HL-60 (cell line): Measurements from ENCODE around the gene NCL.

Source experiments
- CTCF ChIP-seq: IDR thresholded peaks from one replicate; pipeline ENCODE4 v1.5.1; 2011; ENCODE audit warnings: low read length, control low read depth, inconsistent platforms; ENCODE audit not compliant: insufficient read depth
- GABPA ChIP-seq: IDR thresholded peaks from 2 replicates; pipeline ENCODE4 v1.6.1; 2012; ENCODE audit warnings: low read depth
- POLR2AphosphoS5 ChIP-seq: IDR thresholded peaks from 2 replicates; pipeline ENCODE4 v1.6.1; 2012; ENCODE audit warnings: low read depth

- no peak for TF ChIP-seq CTCF
- TF ChIP-seq POLR2AphosphoS5: no peak
- no peak for TF ChIP-seq GABPA
These were observed 5.9 kb downstream of the NCL start for GRCh38 chr2:231458368-231458767.
